Medulla oblongata (tissue), 1 donor: ENCODE data around the gene RAET1L.
"Not testable (repeated sequence)": the region's sequence is repeated elsewhere in the genome, so short reads cannot be mapped to it uniquely, and the experiment has no call there.

Experiments
- DNase-seq: peaks from one replicate; pipeline ENCODE4 v3.0.0-alpha.2; 2015; ENCODE audit errors: extremely low spot score

The RAET1L gene, protein sequence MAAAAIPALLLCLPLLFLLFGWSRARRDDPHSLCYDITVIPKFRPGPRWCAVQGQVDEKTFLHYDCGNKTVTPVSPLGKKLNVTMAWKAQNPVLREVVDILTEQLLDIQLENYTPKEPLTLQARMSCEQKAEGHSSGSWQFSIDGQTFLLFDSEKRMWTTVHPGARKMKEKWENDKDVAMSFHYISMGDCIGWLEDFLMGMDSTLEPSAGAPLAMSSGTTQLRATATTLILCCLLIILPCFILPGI

DNA sequence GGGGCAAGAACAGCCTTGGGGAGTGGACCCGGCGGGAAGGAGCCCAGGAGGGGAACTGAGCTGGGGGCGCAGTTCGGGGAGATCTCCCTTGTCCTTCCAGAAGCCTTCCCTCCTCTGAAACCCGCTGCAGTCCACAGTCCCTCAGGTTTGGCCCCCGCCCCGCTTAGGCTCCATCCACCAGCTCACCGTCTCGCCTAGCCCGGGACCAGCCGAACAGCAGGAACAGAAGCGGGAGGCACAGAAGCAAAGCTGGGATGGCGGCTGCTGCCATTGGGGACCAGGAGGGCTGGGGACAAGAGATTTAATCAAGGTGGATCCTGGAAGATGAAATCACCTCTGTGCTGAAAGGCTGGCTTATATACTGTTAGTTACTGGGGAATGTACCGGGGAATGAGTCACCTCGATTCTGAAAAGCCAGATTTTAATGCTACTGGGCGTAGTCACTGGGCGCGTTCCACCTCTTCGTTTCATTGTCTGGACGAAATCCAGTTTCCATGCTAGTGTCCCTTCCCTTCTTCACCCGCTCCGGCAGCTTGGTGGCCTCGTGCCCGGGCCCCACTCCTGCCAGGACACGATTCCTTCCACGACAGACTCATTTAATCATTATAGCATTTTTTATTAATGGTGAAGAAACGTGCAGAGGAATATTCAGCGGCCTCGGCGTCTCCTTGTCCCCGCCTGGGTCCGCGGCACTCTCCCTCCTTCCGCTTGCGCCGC is at the start of gene RAET1L:
RAET1L (minus strand) TSS at position 332 of the 717 bp plus-strand sequence; CDS start at position 271, 61 bp downstream.
- no peak for DNase-seq

DNA sequence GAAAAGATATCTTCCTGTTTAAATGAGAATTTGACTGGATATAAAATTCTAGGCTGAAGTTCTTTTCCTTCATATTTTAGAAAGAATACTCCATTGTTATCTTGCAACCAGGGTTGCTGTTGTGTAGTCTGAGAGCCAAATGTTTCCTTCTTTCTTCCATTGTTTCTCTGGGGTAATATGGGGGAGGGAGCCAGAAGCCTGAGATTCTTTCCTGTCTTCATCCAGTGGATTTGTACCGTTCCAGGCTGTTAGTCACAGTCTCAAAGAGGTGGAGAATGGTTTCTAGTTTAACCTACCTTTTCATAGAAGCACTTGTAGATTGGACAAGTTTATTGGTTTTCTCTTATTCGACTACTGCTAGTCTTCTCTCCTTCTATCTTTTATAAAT is 49.7 kb upstream of the RAET1L start:
- no peak for DNase-seq

DNA sequence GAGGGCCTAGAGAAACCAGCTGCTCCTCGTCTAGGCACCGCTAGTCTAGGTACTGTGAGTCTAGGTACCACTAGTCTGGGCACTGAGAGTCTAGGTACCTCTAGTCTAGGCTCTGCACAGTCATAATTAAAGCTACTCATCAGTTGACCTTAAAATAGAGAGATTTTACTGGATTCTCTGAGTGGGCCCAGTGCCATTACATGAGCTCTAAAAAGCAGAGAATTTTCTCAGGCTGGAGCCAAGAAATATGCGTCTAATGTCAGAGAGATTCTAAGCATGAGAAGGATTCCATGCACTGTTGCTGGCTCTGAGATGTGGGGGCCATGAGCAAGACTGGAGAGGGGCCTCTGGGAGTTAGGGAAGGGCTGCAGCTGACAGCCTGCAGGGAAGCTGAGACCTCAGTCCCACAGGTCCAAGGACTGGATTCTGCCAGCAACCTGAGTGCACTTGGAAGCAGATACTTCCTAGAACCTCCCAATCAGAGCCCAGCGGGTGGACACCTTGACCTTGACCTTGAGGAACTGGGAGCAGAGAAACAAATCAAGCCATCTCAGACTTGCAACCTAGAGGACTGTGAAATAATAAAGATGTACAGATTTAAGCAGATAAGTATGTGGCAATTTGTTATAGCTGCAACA is 49.2 kb upstream of the RAET1L start:
- DNase-seq: not testable (repeated sequence)

GRCh38 chr6:150072201-150072600 is 46.9 kb upstream of the RAET1L start:
- no peak for DNase-seq

- no peak for DNase-seq
These were observed 45.0 kb upstream of the RAET1L start for GRCh38 chr6:150070236-150070818.

- no peak for DNase-seq
These were observed 44.4 kb upstream of the RAET1L start for GRCh38 chr6:150069706-150070105.

- peak; percentile 63 for DNase-seq
These were observed 43.7 kb upstream of the RAET1L start, which contains the start of gene ULBP3 for GRCh38 chr6:150068720-150069648. TSS of gene ULBP3 (minus strand) at chr6:150069121. CDS start at chr6:150069066, 55 bp downstream.

GRCh38 chr6:150068151-150068550 is 42.8 kb upstream of the RAET1L start:
- DNase-seq: no peak

GRCh38 chr6:150065083-150065482 is 39.8 kb upstream of the RAET1L start:
- no peak for DNase-seq

- DNase-seq: no peak
These were observed 38.3 kb upstream of the RAET1L start for GRCh38 chr6:150063640-150064039.

DNA sequence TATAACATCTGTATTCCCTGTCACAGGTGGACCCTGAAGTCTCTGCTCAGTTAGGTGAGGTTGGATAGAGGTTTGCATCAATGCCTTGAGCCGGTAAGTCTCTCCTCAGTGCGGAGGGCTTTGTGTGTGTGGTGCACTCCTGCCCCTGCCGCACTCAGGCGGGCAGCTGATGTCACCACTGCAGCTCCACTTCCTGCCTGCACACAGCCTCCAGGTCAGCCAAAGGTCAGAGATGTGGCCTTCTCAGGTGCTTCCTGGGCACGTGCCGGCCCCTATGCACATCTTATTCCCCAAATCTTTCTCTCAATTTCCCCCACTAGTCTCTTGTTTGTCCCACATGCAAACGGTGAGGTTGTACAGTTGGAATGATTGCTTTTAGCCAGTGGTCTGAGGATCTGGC is 34.6 kb upstream of the RAET1L start:
- DNase-seq: not testable (repeated sequence)

- DNase-seq: no peak
These were observed 33.7 kb upstream of the RAET1L start for GRCh38 chr6:150058986-150059385.

- no peak for DNase-seq
These were observed 33.0 kb upstream of the RAET1L start for GRCh38 chr6:150058231-150058792.

GRCh38 chr6:150057501-150057951 is 32.2 kb upstream of the RAET1L start:
- DNase-seq: no peak

- DNase-seq: no peak
These were observed 31.6 kb upstream of the RAET1L start for GRCh38 chr6:150056916-150057315.

GRCh38 chr6:150056156-150056555 is 30.8 kb upstream of the RAET1L start:
- DNase-seq: no peak

DNA sequence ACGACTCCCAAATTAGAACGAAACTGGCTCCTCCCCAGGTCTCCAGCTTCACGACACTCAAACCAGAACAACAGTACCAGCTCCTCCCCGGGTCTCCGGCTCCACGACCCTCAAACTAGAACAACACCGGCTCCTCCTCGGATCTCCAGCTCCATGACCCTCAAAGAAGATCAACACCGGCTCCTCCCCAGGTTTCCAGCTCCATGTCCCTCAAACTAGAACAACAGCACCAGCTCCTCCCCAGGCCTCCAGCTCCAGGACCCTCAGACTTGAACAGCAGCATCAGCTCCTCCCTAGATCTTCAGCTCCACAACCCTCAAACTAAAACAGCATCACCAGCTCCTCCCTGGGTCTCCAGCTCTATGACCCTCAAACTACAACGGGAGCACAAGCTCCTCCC is 29.8 kb upstream of the RAET1L start:
- DNase-seq: no peak

- no peak for DNase-seq
These were observed 28.1 kb upstream of the RAET1L start for GRCh38 chr6:150053450-150053849.

DNA sequence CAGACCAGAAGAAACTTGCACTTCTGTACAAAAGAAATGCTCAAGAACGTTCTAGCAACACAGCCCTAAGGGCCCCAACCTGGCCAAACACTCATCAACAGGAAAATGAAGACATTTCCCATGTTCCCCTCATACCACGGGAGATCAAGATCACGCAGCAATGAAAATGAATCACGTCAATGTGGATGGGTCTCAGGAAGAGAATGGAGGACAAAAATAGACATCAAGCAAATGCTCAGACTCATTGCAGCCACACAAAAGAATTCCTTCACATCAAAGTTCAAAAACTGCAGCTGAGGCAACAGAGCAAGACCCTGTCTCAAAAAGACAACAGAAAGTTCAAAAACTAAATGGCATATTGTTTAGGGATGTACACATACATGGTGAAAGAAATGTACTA is 25.5 kb upstream of the RAET1L start:
- no peak for DNase-seq

DNA sequence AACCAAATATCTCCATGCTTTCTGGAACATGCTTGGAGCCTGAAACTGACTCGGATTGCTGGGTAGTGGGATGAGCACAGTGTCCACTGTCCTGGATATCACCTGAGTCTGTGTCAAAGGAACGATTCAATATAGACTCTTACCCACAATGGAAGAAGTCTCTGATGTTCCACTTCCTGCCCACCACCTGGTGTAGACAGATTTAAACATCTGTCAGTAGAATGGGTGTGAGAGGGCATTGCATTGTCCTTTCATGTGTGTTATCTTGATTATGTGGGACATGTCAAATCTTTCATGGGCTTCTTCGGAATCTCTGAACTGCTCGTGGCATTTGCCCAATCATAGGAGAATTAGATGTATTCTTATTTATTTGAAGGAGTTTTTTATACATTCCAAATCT is 22.8 kb upstream of the RAET1L start:
- no peak for DNase-seq

DNA sequence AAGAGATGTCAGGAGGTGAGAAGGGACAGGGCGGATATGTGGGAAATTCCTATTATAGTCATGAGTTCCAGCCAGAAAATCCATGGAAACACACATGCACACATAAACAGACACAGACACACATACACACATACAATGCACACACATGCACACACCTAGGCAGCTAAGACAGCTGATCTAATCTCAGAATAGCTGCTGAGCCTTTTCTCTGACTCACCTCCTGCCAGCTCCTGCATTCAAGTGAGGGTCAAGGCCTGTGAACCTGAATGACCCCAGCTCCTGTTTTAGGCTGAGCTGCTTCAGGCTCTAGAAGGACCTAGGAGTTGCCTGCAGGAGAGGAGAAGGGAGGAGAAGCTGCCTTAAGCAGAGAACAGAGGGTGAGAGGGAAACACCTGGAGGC is 21.6 kb upstream of the RAET1L start:
- no peak for DNase-seq
